Measurements from ENCODE around the gene KLHL15. TPM values are rescaled to one million over a fixed set of nuclear protein-coding genes. Genes with fewer than 3 reads are reported as not detected.

KLHL15 gene
- total RNA-seq, 1 experiment from 2014 or later = 7.2 TPM

GRCh38 chrX:23954396-23954795 is 72.6 kb downstream of the KLHL15 start (continued):
- TF ChIP-seq ATF1 (CRISPR knock-in tag; IDR thresholded peaks at IDR 0.05) = no peak
- no peak for TF ChIP-seq GRHL2 (CRISPR knock-in tag; IDR thresholded peaks at IDR 0.05; ENCODE audit: insufficient replicate concordance, severe bottlenecking)
- TF ChIP-seq ELF4 (CRISPR knock-in tag; IDR thresholded peaks at IDR 0.05; ENCODE audit: low read depth) = no peak
- no peak for TF ChIP-seq CDX4 (CRISPR knock-in tag; IDR thresholded peaks at IDR 0.05; ENCODE audit: borderline replicate concordance)
- no peak for TF ChIP-seq NFE2L1 (CRISPR knock-in tag; IDR thresholded peaks at IDR 0.05)
- TF ChIP-seq ZNF416 (CRISPR knock-in tag; IDR thresholded peaks at IDR 0.05) = no peak

- no peak for ATAC-seq
- DNase-seq (ENCODE audit: low spot score) = no peak
- H3K9me3 Mint-ChIP-seq = no peaks in the 10 kb centered on the region
- H3K27me3 Mint-ChIP-seq (ENCODE audit: low read depth) = no peaks in the 10 kb centered on the region
- POLR2A ChIA-PET = no interaction called here
- no peak for TF ChIP-seq OVOL2 (CRISPR knock-in tag; IDR thresholded peaks at IDR 0.05; ENCODE audit: borderline replicate concordance)
- TF ChIP-seq ATF1 (CRISPR knock-in tag; IDR thresholded peaks at IDR 0.05) = no peak
- no peak for TF ChIP-seq GABPB1 (CRISPR knock-in tag; IDR thresholded peaks at IDR 0.05)
- no peak for TF ChIP-seq PRRX2 (CRISPR knock-in tag; IDR thresholded peaks at IDR 0.05)
- no peak for TF ChIP-seq ZNF416 (CRISPR knock-in tag; IDR thresholded peaks at IDR 0.05)
- no peak for TF ChIP-seq TEAD4 (CRISPR knock-in tag; IDR thresholded peaks at IDR 0.05)
- no peak for TF ChIP-seq JUN (CRISPR knock-in tag; IDR thresholded peaks at IDR 0.05)
- no peak for TF ChIP-seq ZNF263 (CRISPR knock-in tag; IDR thresholded peaks at IDR 0.05; ENCODE audit: low read depth)
- TF ChIP-seq NFYB (CRISPR knock-in tag; conservative IDR thresholded peaks at IDR 0.05; ENCODE audit: low read depth) = no peak
- TF ChIP-seq E2F4 (CRISPR knock-in tag; IDR thresholded peaks at IDR 0.05; ENCODE audit: borderline replicate concordance, low read depth) = no peak
- no peak for TF ChIP-seq MYBL2 (CRISPR knock-in tag; IDR thresholded peaks at IDR 0.05)
- no peaks in the 10 kb centered on the region for H3K36me3 Mint-ChIP-seq
- CTCF ChIA-PET = interaction anchor here (0.6 kb wide), 1 partner anchor 44 kb away, joined by 3 read pairs; no protein-coding TSS in a partner anchor
- H3K4me3 Mint-ChIP-seq = no peak overlapping the region
- H3K4me1 Mint-ChIP-seq = peaks cover 23% of the 10 kb centered on the region
- no peak overlapping the region for H3K27ac Mint-ChIP-seq
Observed at GRCh38 chrX:23953908-23954269, 73.1 kb downstream of the KLHL15 start.

GRCh38 chrX:23952984-23953907 is 73.7 kb downstream of the KLHL15 start:
- ATAC-seq (peak; percentile 91), DNase-seq (ENCODE audit: low spot score) (peak; percentile 12)
- Mint-ChIP-seq H3K36me3 (no peaks in the 10 kb centered on the region), H3K27me3 (ENCODE audit: low read depth) (no peaks in the 10 kb centered on the region), H3K9me3 (no peaks in the 10 kb centered on the region), H3K4me1 (peaks cover 23% of the 10 kb centered on the region), H3K27ac (peak overlapping the region; percentile 79), H3K4me3 (peak overlapping the region; percentile 32)
- ChIA-PET POLR2A (no interaction called here), CTCF (interaction anchor here (0.6 to 1.2 kb wide), 4 partner anchors 16 to 101 kb away, joined by 3 to 6 read pairs (median 3); partner anchors contain the start of genes APOO, CXorf58 and EIF2S3)
- TF ChIP-seq ZNF423 (CRISPR knock-in tag; IDR thresholded peaks at IDR 0.05) (peak; percentile 92), ZNF317 (CRISPR knock-in tag; IDR thresholded peaks at IDR 0.05; ENCODE audit: borderline replicate concordance, low read depth) (no peak), GABPB1 (CRISPR knock-in tag; IDR thresholded peaks at IDR 0.05) (no peak), USF1 (CRISPR knock-in tag; IDR thresholded peaks at IDR 0.05) (no peak), TEAD1 (CRISPR knock-in tag; IDR thresholded peaks at IDR 0.05) (peak; percentile 46; the same call in 1 of the 2 replicates), NFYB (CRISPR knock-in tag; conservative IDR thresholded peaks at IDR 0.05; ENCODE audit: low read depth) (no peak)
- TF ChIP-seq, protein P1, sequence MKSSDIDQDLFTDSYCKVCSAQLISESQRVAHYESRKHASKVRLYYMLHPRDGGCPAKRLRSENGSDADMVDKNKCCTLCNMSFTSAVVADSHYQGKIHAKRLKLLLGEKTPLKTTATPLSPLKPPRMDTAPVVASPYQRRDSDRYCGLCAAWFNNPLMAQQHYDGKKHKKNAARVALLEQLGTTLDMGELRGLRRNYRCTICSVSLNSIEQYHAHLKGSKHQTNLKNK (CRISPR knock-in tag; IDR thresholded peaks at IDR 0.05) = no peak
- TF ChIP-seq, protein P2, sequence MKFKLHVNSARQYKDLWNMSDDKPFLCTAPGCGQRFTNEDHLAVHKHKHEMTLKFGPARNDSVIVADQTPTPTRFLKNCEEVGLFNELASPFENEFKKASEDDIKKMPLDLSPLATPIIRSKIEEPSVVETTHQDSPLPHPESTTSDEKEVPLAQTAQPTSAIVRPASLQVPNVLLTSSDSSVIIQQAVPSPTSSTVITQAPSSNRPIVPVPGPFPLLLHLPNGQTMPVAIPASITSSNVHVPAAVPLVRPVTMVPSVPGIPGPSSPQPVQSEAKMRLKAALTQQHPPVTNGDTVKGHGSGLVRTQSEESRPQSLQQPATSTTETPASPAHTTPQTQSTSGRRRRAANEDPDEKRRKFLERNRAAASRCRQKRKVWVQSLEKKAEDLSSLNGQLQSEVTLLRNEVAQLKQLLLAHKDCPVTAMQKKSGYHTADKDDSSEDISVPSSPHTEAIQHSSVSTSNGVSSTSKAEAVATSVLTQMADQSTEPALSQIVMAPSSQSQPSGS (CRISPR knock-in tag; IDR thresholded peaks at IDR 0.05; ENCODE audit: borderline replicate concordance, low read depth) = no peak
- TF ChIP-seq, protein P3, sequence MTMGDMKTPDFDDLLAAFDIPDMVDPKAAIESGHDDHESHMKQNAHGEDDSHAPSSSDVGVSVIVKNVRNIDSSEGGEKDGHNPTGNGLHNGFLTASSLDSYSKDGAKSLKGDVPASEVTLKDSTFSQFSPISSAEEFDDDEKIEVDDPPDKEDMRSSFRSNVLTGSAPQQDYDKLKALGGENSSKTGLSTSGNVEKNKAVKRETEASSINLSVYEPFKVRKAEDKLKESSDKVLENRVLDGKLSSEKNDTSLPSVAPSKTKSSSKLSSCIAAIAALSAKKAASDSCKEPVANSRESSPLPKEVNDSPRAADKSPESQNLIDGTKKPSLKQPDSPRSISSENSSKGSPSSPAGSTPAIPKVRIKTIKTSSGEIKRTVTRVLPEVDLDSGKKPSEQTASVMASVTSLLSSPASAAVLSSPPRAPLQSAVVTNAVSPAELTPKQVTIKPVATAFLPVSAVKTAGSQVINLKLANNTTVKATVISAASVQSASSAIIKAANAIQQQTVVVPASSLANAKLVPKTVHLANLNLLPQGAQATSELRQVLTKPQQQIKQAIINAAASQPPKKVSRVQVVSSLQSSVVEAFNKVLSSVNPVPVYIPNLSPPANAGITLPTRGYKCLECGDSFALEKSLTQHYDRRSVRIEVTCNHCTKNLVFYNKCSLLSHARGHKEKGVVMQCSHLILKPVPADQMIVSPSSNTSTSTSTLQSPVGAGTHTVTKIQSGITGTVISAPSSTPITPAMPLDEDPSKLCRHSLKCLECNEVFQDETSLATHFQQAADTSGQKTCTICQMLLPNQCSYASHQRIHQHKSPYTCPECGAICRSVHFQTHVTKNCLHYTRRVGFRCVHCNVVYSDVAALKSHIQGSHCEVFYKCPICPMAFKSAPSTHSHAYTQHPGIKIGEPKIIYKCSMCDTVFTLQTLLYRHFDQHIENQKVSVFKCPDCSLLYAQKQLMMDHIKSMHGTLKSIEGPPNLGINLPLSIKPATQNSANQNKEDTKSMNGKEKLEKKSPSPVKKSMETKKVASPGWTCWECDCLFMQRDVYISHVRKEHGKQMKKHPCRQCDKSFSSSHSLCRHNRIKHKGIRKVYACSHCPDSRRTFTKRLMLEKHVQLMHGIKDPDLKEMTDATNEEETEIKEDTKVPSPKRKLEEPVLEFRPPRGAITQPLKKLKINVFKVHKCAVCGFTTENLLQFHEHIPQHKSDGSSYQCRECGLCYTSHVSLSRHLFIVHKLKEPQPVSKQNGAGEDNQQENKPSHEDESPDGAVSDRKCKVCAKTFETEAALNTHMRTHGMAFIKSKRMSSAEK (CRISPR knock-in tag; IDR thresholded peaks at IDR 0.05; ENCODE audit: borderline replicate concordance) = no peak

Measured in WTC11 (cell line).